Neural cell (in vitro differentiated cells): ENCODE measurements around the gene MYH6.

Experiments
- EP300 ChIP-seq: fragments of 450-650 bp; conservative IDR thresholded peaks from 2 replicates; pipeline ENCODE4 v1.6.1; 2014; ENCODE audit warnings: antibody characterized with exemption, mild to moderate bottlenecking, moderate library complexity; ENCODE audit not compliant: poor library complexity, severe bottlenecking
- EZH2 ChIP-seq: fragments of 200-600, 300-800 bp; shearing (Covaris generic), sonication (generic); IDR thresholded peaks from 2 replicates; pipeline ENCODE4 v1.6.1; 2014; ENCODE audit warnings: antibody characterized with exemption, low read length, borderline replicate concordance, mild to moderate bottlenecking; ENCODE audit not compliant: insufficient read depth, poor library complexity, severe bottlenecking
- POLR2AphosphoS5 ChIP-seq: IDR thresholded peaks from 2 replicates; pipeline ENCODE4 v1.6.1; 2012
- RAD21 ChIP-seq: fragments of 450-650 bp; conservative IDR thresholded peaks from 2 replicates; pipeline ENCODE4 v1.6.1; 2014; ENCODE audit warnings: antibody characterized with exemption, mild to moderate bottlenecking, moderate library complexity
- SMC3 ChIP-seq: fragments of 450-650 bp; conservative IDR thresholded peaks from 2 replicates; pipeline ENCODE4 v1.6.1; 2014; ENCODE audit warnings: antibody characterized with exemption, mild to moderate bottlenecking, moderate library complexity; ENCODE audit not compliant: poor library complexity
- TF ChIP-seq, protein P1 (sequence below): fragments of 450-650 bp; IDR thresholded peaks from 2 replicates; pipeline ENCODE4 v1.5.1; 2014; ENCODE audit warnings: antibody characterized with exemption, mild to moderate bottlenecking, moderate library complexity; ENCODE audit not compliant: poor library complexity, severe bottlenecking

DNA sequence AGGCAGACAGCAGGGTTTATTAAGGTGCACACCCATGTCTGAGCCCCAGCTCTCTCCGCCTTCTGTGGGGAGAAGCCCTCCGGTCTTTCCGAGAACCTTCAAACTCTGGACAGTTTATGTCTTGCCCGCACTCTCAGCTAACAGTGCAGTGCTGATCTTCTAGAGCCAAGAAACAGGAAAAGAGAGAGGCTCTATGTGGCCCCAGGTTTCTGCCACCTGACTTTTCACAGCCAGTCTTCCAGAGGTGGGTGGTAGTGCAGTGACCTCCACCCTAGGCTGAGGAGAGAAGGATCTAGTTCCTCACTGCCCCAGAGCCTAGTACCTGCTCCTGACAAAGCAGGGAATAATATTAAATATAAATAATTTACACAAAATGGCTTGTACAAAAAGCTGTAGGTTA lies 51.4 kb downstream of the MYH6 start:
- TF ChIP-seq, protein P1, sequence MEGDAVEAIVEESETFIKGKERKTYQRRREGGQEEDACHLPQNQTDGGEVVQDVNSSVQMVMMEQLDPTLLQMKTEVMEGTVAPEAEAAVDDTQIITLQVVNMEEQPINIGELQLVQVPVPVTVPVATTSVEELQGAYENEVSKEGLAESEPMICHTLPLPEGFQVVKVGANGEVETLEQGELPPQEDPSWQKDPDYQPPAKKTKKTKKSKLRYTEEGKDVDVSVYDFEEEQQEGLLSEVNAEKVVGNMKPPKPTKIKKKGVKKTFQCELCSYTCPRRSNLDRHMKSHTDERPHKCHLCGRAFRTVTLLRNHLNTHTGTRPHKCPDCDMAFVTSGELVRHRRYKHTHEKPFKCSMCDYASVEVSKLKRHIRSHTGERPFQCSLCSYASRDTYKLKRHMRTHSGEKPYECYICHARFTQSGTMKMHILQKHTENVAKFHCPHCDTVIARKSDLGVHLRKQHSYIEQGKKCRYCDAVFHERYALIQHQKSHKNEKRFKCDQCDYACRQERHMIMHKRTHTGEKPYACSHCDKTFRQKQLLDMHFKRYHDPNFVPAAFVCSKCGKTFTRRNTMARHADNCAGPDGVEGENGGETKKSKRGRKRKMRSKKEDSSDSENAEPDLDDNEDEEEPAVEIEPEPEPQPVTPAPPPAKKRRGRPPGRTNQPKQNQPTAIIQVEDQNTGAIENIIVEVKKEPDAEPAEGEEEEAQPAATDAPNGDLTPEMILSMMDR, result no peak
- TF ChIP-seq EZH2 (no peak), SMC3 (no peak), POLR2AphosphoS5 (no peak), RAD21 (no peak), EP300 (no peak)
